ENCODE results near the gene GPC1.

- TF ChIP-seq, protein P1, sequence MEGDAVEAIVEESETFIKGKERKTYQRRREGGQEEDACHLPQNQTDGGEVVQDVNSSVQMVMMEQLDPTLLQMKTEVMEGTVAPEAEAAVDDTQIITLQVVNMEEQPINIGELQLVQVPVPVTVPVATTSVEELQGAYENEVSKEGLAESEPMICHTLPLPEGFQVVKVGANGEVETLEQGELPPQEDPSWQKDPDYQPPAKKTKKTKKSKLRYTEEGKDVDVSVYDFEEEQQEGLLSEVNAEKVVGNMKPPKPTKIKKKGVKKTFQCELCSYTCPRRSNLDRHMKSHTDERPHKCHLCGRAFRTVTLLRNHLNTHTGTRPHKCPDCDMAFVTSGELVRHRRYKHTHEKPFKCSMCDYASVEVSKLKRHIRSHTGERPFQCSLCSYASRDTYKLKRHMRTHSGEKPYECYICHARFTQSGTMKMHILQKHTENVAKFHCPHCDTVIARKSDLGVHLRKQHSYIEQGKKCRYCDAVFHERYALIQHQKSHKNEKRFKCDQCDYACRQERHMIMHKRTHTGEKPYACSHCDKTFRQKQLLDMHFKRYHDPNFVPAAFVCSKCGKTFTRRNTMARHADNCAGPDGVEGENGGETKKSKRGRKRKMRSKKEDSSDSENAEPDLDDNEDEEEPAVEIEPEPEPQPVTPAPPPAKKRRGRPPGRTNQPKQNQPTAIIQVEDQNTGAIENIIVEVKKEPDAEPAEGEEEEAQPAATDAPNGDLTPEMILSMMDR (IDR thresholded peaks at IDR 0.05; ENCODE audit: extremely low read depth in 1 of 2, insufficient read depth in 1 of 2, low read depth in 1 of 2, low read length in 2 of 2), result no peak
- no peak for TF ChIP-seq POLR2A (IDR thresholded peaks at IDR 0.05; ENCODE audit: low read depth, low read length)
- TF ChIP-seq EZH2 (IDR thresholded peaks at IDR 0.05; ENCODE audit: borderline replicate concordance, low read depth, low read length, severe bottlenecking), result no peak
- no peak for TF ChIP-seq MAX (IDR thresholded peaks at IDR 0.05; ENCODE audit: insufficient read depth, insufficient read length)
- no peak for TF ChIP-seq FOS (IDR thresholded peaks at IDR 0.05; ENCODE audit: borderline replicate concordance, insufficient read depth, low read length)
Measured at GRCh38 chr2:240447331-240447730, 11.9 kb downstream of the GPC1 start.
